ENCODE results near the gene CCDC141.

The CCDC141 gene

GRCh38 chr2:178895872-178896271 lies 154.1 kb downstream of the CCDC141 start:
- Histone ChIP-seq H4K20me1 (no peaks in the 10 kb centered on the region), H3K4me2 (no peak overlapping the region), H3K27ac (no peak overlapping the region), H3K4me1 (no peaks in the 10 kb centered on the region), H3K9me3 (no peaks in the 10 kb centered on the region), H3K9ac (no peak overlapping the region), H3K4me3 (no peak overlapping the region), H3K36me3 (no peaks in the 10 kb centered on the region), H3K27me3 (no peaks in the 10 kb centered on the region)
- no peak for TF ChIP-seq Cebpa-rat (IDR thresholded peaks at IDR 0.05)

GRCh38 chr2:178895171-178895570 lies 154.8 kb downstream of the CCDC141 start:
- no peaks in the 10 kb centered on the region for H3K27me3 ChIP-seq
- no peak overlapping the region for H3K9ac ChIP-seq
- no peak overlapping the region for H3K4me2 ChIP-seq
- H3K4me1 ChIP-seq, result no peaks in the 10 kb centered on the region
- H3K9me3 ChIP-seq, result no peaks in the 10 kb centered on the region
- H3K4me3 ChIP-seq, result no peak overlapping the region
- H4K20me1 ChIP-seq, result no peaks in the 10 kb centered on the region
- TF ChIP-seq Cebpa-rat (IDR thresholded peaks at IDR 0.05), result no peak
- H3K27ac ChIP-seq, result no peak overlapping the region
- no peaks in the 10 kb centered on the region for H3K36me3 ChIP-seq

DNA sequence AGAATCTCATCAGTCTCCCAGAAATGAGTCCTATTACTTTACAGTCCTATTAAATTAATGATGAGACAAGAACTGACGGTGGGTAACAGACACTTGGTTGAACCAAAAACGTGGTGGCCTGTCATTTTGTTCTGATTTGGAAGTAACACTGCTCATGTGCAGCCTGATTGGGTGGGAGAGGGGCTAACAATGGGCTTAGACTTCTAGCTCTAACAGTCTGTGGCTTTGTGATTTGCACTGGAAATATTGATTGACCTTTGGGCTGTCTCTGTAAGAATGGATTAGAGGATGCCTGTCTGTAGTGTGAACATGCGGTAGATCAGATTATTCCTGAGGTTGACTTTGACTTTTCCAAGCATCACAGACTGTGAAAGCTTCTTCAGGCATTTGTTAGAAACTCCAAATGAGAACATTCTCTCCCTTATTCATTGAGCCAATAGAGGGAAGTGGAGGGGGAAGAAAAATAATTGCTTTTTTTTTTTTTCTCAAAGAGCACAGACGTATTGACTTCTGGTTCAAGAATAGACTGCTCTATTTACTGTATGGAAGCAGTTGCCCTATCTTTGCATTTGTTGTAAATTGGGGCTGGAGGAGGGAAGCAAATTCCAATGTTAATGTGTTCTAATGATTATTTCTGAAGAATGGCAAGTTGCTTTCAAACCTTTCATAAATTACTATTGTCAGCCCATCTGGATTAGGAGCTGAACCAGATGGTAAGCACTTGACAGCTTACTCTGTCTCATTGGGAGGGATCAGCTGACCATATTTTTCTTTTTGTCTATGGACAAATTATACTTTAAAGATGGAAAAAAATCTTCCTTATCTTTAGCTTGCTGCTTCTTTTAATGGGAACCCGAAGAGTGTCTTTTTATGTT lies 156.9 kb downstream of the CCDC141 start:
- Histone ChIP-seq H3K27ac (no peak overlapping the region), H3K4me3 (no peak overlapping the region), H3K4me2 (no peak overlapping the region), H4K20me1 (no peaks in the 10 kb centered on the region), H3K4me1 (no peaks in the 10 kb centered on the region), H3K9me3 (no peaks in the 10 kb centered on the region), H3K27me3 (no peaks in the 10 kb centered on the region), H3K36me3 (no peaks in the 10 kb centered on the region), H3K9ac (no peak overlapping the region)
- no peak for TF ChIP-seq Cebpa-rat (IDR thresholded peaks at IDR 0.05)

- no peak overlapping the region for H3K27ac ChIP-seq
- H4K20me1 ChIP-seq, result no peaks in the 10 kb centered on the region
- H3K9me3 ChIP-seq, result no peaks in the 10 kb centered on the region
- H3K4me3 ChIP-seq, result no peak overlapping the region
- H3K9ac ChIP-seq, result no peak overlapping the region
- no peaks in the 10 kb centered on the region for H3K4me1 ChIP-seq
- H3K36me3 ChIP-seq, result no peaks in the 10 kb centered on the region
- TF ChIP-seq Cebpa-rat (IDR thresholded peaks at IDR 0.05), result no peak
- no peak overlapping the region for H3K4me2 ChIP-seq
- no peaks in the 10 kb centered on the region for H3K27me3 ChIP-seq
Measured at GRCh38 chr2:178891959-178892485, 157.9 kb downstream of the CCDC141 start.

DNA sequence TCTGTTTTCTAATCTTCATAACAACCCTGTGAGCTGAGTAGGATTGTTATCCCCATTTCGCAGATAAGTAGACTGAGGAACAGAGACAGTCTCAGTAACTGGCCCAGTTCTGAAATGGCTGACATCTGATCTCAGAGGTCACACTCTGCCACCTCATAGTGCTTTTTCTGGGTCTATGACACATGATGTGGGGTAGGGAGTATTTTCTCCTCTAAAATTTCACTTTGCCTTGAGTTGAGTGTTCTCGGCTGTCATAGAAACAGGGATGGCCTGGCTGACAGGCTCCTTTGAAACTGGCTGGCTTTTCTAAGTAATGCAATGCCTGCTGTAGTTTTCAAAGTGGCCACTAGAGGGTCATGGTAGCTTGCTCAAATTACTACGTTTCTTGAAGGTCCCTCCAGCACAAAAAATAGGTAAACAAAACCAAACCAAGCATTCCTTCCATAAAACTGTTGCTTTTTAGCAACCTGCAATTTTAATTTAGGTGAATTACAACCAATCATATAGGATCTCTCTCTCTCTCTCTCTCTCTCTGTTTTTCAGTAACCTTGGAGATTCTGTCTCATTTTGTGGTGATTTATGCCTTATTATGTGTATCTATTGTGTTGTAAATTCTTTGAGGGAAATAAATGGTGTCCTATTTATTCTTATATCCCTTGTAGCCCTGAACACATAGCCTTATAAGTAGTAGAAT lies 158.5 kb downstream of the CCDC141 start:
- Histone ChIP-seq H3K4me3 (no peak overlapping the region), H3K4me1 (no peaks in the 10 kb centered on the region), H3K9me3 (no peaks in the 10 kb centered on the region), H4K20me1 (no peaks in the 10 kb centered on the region), H3K27me3 (no peaks in the 10 kb centered on the region), H3K36me3 (no peaks in the 10 kb centered on the region), H3K9ac (no peak overlapping the region), H3K27ac (no peak overlapping the region), H3K4me2 (no peak overlapping the region)
- TF ChIP-seq Cebpa-rat (IDR thresholded peaks at IDR 0.05), result no peak

GRCh38 chr2:178886006-178886405 lies 163.9 kb downstream of the CCDC141 start:
- Histone ChIP-seq H3K27me3 (no peaks in the 10 kb centered on the region), H3K9ac (no peak overlapping the region), H3K4me1 (no peaks in the 10 kb centered on the region), H4K20me1 (no peaks in the 10 kb centered on the region), H3K4me3 (no peak overlapping the region), H3K36me3 (no peaks in the 10 kb centered on the region), H3K27ac (no peak overlapping the region), H3K9me3 (no peaks in the 10 kb centered on the region), H3K4me2 (no peak overlapping the region)
- TF ChIP-seq Cebpa-rat (IDR thresholded peaks at IDR 0.05), result no peak

DNA sequence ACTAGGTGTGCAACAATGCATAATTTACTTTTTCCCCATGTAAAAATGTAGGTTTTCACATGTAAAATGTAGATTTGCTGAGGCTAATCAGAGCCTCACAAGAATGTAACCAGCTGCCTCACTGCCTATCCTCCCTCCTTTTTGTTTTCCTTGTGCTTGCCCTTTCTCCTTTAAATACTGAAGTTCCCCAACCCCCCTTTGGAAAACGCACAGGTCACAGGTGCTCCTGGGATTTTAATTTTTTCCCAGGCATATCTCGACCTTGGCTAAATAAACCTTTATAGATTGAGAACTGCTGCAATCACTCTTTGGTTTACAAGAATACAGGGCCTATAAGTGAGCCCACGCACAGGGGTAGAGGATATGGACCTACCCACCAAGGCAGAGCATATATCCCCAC lies 165.5 kb downstream of the CCDC141 start:
- Histone ChIP-seq H3K9ac (no peak overlapping the region), H3K36me3 (no peaks in the 10 kb centered on the region), H3K4me1 (no peaks in the 10 kb centered on the region), H3K9me3 (no peaks in the 10 kb centered on the region), H3K27me3 (no peaks in the 10 kb centered on the region), H3K4me2 (no peak overlapping the region), H3K4me3 (no peak overlapping the region), H4K20me1 (no peaks in the 10 kb centered on the region), H3K27ac (no peak overlapping the region)
- TF ChIP-seq Cebpa-rat (IDR thresholded peaks at IDR 0.05), result no peak

DNA sequence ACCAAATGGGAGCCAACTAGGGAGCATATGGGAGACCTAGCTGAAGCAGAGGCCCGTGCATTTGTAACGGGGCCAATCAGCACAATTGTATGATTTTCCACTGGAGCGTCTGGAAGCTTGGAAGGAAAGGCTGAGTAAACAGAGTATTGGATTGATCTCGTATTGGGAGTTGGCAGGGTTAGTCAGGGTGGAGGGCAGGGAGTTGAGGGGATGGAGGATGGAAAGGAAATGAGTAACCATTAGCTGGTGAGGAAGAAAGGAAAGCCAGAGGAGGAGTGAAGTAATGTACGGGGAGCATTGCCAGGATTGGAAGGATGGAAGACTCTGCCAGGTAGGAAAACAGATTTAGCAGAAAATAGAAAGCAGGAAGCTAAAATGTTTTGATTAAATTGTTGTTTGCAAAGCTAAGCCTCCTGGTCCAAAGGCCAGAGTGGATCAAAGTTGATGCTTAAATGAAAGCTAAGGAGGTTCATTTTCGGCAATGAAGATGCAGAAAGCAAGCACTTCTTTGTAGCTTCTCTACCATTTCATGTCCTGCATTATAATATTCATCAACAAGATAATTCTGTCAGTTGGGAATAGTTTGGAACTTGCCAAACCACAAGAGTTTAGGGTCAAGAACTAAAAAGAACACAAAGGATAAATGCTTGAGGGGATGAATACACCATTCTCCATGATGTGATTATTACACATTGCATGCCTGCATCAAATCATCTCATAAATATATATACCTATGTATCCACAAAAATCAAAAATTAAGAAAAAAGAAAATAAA lies 167.1 kb downstream of the CCDC141 start:
- Histone ChIP-seq H3K9ac (no peak overlapping the region), H3K4me2 (no peak overlapping the region), H3K36me3 (no peaks in the 10 kb centered on the region), H3K27ac (no peak overlapping the region), H4K20me1 (no peaks in the 10 kb centered on the region), H3K27me3 (no peaks in the 10 kb centered on the region), H3K4me1 (no peaks in the 10 kb centered on the region), H3K4me3 (no peak overlapping the region), H3K9me3 (no peaks in the 10 kb centered on the region)
- TF ChIP-seq Cebpa-rat (IDR thresholded peaks at IDR 0.05), result no peak

- Histone ChIP-seq H3K27me3 (no peaks in the 10 kb centered on the region), H3K9ac (no peak overlapping the region), H4K20me1 (no peaks in the 10 kb centered on the region), H3K4me1 (no peaks in the 10 kb centered on the region), H3K4me2 (no peak overlapping the region), H3K27ac (no peak overlapping the region), H3K4me3 (no peak overlapping the region), H3K9me3 (no peaks in the 10 kb centered on the region), H3K36me3 (no peaks in the 10 kb centered on the region)
- no peak for TF ChIP-seq Cebpa-rat (IDR thresholded peaks at IDR 0.05)
Measured at GRCh38 chr2:178881075-178881474, 168.9 kb downstream of the CCDC141 start.

Data from BLaER1 (cell line).